GM06990 (cell line): Measurements from ENCODE around the gene SSBP2.
"Not testable (repeated sequence)": the region's sequence is repeated elsewhere in the genome, so short reads cannot be mapped to it uniquely, and the experiment has no call there.

Source experiments
- DNase-seq: peaks from one replicate; pipeline ENCODE4 v3.0.0-alpha.2; 2011; ENCODE audit not compliant: insufficient read length; ENCODE audit errors: extremely low read depth
- H3K27me3 ChIP-seq: replicated peaks from 2 replicates; pipeline ENCODE4 v1.6.0; 2011; ENCODE audit warnings: low read length; ENCODE audit not compliant: control insufficient read depth, insufficient read depth
- H3K36me3 ChIP-seq: 2 replicates; pipeline ENCODE4 v1.5.1; 2011; ENCODE audit warnings: low read length; ENCODE audit not compliant: control insufficient read depth, insufficient read depth
- H3K4me3 ChIP-seq: replicated peaks from 2 replicates; pipeline ENCODE4 v1.5.1; 2011; ENCODE audit warnings: low read depth, mild to moderate bottlenecking, control low read depth, low read length
- TF ChIP-seq, protein P1 (sequence below): IDR thresholded peaks from 2 replicates; pipeline ENCODE4 v1.5.1; 2011; ENCODE audit warnings: low read length, control low read depth, mild to moderate bottlenecking, inconsistent platforms; ENCODE audit not compliant: insufficient read depth, poor library complexity, severe bottlenecking

The SSBP2 gene

DNA sequence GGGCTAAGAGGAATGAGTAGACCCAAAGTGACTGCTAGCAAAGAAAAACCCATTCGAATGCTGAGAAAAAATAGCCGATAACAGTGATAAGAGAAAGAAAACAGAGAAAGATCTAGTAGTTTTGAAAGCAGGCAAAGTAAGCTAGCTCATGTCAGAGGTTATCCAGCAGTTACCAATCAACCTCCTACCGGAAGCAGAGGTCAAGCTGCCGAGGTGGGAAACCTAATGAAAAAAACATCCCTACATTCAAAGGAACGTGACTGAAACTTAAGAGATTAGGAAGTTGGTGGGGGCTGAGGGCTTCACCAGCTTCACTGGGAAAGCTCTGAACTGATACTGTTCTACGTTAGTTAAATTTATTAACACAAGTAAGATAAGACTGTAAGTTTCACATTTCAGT lies 32.6 kb downstream of the SSBP2 start:
- Histone ChIP-seq H3K27me3 (no peaks in the 10 kb centered on the region), H3K36me3 (no peaks in the 10 kb centered on the region), H3K4me3 (no peak overlapping the region)
- no peak for DNase-seq
- TF ChIP-seq, protein P1, sequence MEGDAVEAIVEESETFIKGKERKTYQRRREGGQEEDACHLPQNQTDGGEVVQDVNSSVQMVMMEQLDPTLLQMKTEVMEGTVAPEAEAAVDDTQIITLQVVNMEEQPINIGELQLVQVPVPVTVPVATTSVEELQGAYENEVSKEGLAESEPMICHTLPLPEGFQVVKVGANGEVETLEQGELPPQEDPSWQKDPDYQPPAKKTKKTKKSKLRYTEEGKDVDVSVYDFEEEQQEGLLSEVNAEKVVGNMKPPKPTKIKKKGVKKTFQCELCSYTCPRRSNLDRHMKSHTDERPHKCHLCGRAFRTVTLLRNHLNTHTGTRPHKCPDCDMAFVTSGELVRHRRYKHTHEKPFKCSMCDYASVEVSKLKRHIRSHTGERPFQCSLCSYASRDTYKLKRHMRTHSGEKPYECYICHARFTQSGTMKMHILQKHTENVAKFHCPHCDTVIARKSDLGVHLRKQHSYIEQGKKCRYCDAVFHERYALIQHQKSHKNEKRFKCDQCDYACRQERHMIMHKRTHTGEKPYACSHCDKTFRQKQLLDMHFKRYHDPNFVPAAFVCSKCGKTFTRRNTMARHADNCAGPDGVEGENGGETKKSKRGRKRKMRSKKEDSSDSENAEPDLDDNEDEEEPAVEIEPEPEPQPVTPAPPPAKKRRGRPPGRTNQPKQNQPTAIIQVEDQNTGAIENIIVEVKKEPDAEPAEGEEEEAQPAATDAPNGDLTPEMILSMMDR: no peak

DNA sequence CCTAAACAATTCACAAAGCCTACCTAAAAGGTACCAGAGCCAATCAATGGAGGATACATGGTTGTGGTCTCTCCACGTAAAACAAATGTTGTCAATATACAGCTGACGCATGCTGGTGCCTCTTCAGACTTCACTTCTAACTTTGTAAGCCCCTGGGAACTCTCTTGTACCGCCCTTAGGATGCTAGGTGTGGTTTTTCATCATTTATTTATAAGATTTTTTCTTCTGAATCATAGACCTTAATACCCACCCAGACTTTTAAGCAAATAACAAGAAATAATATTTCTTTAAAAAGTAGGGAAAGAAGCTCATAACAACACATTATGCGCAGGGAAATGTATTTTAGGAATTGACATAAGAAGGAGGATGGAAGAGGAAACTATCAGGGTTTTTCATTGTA lies 33.0 kb downstream of the SSBP2 start:
- no peak for DNase-seq
- TF ChIP-seq, protein P1: no peak
- Histone ChIP-seq H3K36me3 (no peaks in the 10 kb centered on the region), H3K4me3 (no peak overlapping the region), H3K27me3 (no peaks in the 10 kb centered on the region)

DNA sequence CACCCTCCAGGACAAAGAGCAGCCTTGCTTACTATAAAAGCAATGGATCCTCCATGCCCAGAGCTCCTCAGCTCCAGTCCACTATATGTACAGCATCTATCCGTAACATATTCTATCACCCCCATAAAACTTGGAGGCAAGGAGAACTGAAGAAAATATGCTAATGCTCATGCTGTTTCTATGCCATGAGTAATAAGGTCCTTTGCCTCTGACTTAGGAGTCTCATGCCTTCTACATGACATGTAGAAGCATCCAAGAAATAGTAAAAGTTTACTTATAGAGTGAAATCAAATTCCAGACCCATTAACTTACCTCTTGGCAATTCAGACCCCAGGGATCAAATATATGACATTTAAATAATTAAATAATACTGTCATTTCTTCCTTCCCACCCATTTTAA lies 33.7 kb downstream of the SSBP2 start:
- Histone ChIP-seq H3K4me3 (no peak overlapping the region), H3K36me3 (no peaks in the 10 kb centered on the region), H3K27me3 (no peaks in the 10 kb centered on the region)
- TF ChIP-seq, protein P1: no peak
- no peak for DNase-seq

DNA sequence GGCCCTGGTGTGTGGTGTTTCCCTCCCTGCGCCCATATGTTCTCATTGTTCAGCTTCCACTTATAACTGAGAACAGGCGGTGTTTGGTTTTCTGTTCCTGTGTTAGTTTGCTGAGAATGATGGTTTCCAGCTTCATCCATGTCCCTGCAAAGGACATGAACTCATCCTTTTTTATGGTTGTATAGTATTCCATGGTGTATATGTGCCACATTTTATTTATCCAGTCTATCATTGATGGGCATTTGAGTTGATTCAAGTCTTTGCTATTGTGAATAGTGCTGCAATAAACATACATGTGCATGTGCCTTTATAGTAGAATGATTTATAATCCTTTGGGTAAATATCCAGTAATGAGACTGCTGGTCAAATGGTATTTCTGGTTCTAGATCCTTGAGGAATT lies 36.8 kb downstream of the SSBP2 start:
- H3K27me3 ChIP-seq, H3K4me3 ChIP-seq, DNase-seq, H3K36me3 ChIP-seq: not testable (repeated sequence)

DNA sequence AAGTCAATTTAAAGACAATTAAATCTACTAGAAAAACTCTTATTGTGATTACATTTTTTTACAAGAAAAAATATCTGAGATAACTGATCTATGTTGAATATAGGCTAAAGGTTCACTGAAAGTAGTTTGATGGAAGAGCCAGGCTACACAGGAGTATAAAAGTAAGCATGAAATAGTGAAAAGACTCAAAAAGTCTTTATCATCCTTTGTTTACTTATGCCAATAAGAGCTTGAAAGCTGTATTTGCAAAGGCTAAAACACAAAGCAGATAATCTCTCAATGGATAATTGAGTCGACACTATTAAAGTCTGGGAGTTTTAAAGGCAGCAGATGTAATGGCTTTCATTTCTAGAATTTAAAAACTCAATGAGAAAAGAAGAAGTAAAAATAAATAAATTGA lies 42.0 kb downstream of the SSBP2 start:
- Histone ChIP-seq H3K4me3 (no peak overlapping the region), H3K36me3 (no peaks in the 10 kb centered on the region), H3K27me3 (no peaks in the 10 kb centered on the region)
- TF ChIP-seq, protein P1: no peak
- DNase-seq: no peak

DNA sequence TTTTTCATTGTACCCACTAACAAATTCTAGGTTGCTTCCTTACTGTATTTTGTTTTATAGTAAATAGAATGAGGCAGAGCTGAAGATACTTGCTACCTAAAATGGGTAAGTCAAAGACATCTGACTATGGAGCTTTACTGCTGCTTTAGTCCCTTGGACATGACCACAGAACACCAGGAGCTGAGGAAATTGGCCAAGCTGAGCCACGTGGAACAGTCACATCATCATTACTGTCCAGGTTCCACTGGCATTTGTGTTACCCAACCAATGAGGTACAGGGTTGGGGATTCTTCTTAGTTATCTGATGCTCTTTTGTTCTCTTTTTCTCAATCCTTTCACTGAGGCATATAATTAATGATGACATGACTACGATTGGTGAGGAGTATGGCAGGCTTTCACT lies 47.1 kb downstream of the SSBP2 start:
- no peak overlapping the region for H3K4me3 ChIP-seq
- H3K36me3 ChIP-seq: no peaks in the 10 kb centered on the region
- TF ChIP-seq, protein P1: no peak
- H3K27me3 ChIP-seq: no peaks in the 10 kb centered on the region
- no peak for DNase-seq
